HepG2 (cell line): ENCODE data around the gene DUT. TPM values are rescaled to one million over a fixed set of nuclear protein-coding genes. Genes with fewer than 3 reads are reported as not detected.

Source experiments
- MTF1 ChIP-seq: sonication (generic); formaldehyde crosslinking; IDR thresholded peaks from 2 replicates; pipeline ENCODE4 v1.5.0; 2020; ENCODE audit warnings: missing genetic modification reagents
- NKX3-1 ChIP-seq: sonication (generic); formaldehyde crosslinking; IDR thresholded peaks from 2 replicates; pipeline ENCODE4 v1.5.0; 2020; ENCODE audit warnings: missing genetic modification reagents
- PRDM10 ChIP-seq: sonication (generic); formaldehyde crosslinking; IDR thresholded peaks from 2 replicates; pipeline ENCODE4 v1.4.0; 2020; ENCODE audit warnings: low read depth, missing genetic modification reagents
- PRDM4 ChIP-seq: sonication (generic); formaldehyde crosslinking; IDR thresholded peaks from 2 replicates; pipeline ENCODE4 v1.9.0; 2021; ENCODE audit warnings: missing genetic modification reagents, borderline replicate concordance
- RFXANK ChIP-seq: IDR thresholded peaks from 2 replicates; pipeline ENCODE4 v1.6.1; 2016
- RORA ChIP-seq: sonication (generic); formaldehyde crosslinking; IDR thresholded peaks from 2 replicates; pipeline ENCODE4 v1.5.0; 2020; ENCODE audit warnings: mild to moderate bottlenecking, missing genetic modification reagents, moderate library complexity
- SATB2 ChIP-seq: sonication (generic); formaldehyde crosslinking; IDR thresholded peaks from 2 replicates; pipeline ENCODE4 v1.5.0; 2020; ENCODE audit warnings: missing genetic modification reagents
- SETDB1 ChIP-seq: sonication (generic); formaldehyde crosslinking; IDR thresholded peaks from 2 replicates; pipeline ENCODE4 v1.5.1; 2020; ENCODE audit warnings: missing genetic modification reagents, mild to moderate bottlenecking, borderline replicate concordance
- SRSF9 ChIP-seq: fragments of 200-400 bp; formaldehyde crosslinking; IDR thresholded peaks from 2 replicates; pipeline ENCODE4 v1.6.1; 2018; ENCODE audit warnings: borderline replicate concordance, mild to moderate bottlenecking, low read depth, low read length; ENCODE audit not compliant: insufficient read depth, poor library complexity, severe bottlenecking
- YY1 ChIP-seq: IDR thresholded peaks from 2 replicates; pipeline ENCODE4 v1.6.1; 2011; ENCODE audit warnings: low read length, low read depth, moderate library complexity, mild to moderate bottlenecking; ENCODE audit not compliant: insufficient read depth, insufficient replicate concordance
- ZBTB21 ChIP-seq: sonication (generic); formaldehyde crosslinking; IDR thresholded peaks from 2 replicates; pipeline ENCODE4 v1.4.0; 2020; ENCODE audit warnings: missing genetic modification reagents
- ZC3H4 ChIP-seq: sonication (generic); formaldehyde crosslinking; IDR thresholded peaks from 2 replicates; pipeline ENCODE4 v1.4.0; 2020; ENCODE audit warnings: missing genetic modification reagents, borderline replicate concordance
- ZFP36L1 ChIP-seq: sonication (generic); formaldehyde crosslinking; IDR thresholded peaks from 2 replicates; pipeline ENCODE4 v1.8.0; 2022; ENCODE audit warnings: mild to moderate bottlenecking, missing genetic modification reagents, moderate library complexity
- ZFP62 ChIP-seq: sonication (generic); formaldehyde crosslinking; IDR thresholded peaks from 2 replicates; pipeline ENCODE4 v1.4.0; 2020; ENCODE audit warnings: missing genetic modification reagents
- ZMAT3 ChIP-seq: sonication (generic); formaldehyde crosslinking; conservative IDR thresholded peaks from 2 replicates; pipeline ENCODE4 v1.7.0; 2021; ENCODE audit warnings: missing genetic modification reagents
- ZNF10 ChIP-seq: sonication (generic); formaldehyde crosslinking; IDR thresholded peaks from 2 replicates; pipeline ENCODE4 v1.4.0; 2020; ENCODE audit warnings: mild to moderate bottlenecking, low read depth, missing genetic modification reagents, borderline replicate concordance
- ZNF260 ChIP-seq: sonication (generic); formaldehyde crosslinking; IDR thresholded peaks from 2 replicates; pipeline ENCODE4 v1.4.0; 2020; ENCODE audit warnings: missing genetic modification reagents, low read depth, mild to moderate bottlenecking, borderline replicate concordance
- ZNF337 ChIP-seq: sonication (generic); formaldehyde crosslinking; IDR thresholded peaks from 2 replicates; pipeline ENCODE4 v1.5.1; 2020; ENCODE audit warnings: missing genetic modification reagents, low read depth, mild to moderate bottlenecking, borderline replicate concordance
- ZNF564 ChIP-seq: sonication (generic); formaldehyde crosslinking; IDR thresholded peaks from 2 replicates; pipeline ENCODE4 v1.8.1; 2023; ENCODE audit warnings: mild to moderate bottlenecking, missing genetic modification reagents
- ZNF605 ChIP-seq: sonication (generic); formaldehyde crosslinking; IDR thresholded peaks from 2 replicates; pipeline ENCODE4 v1.8.0; 2022; ENCODE audit warnings: mild to moderate bottlenecking, missing genetic modification reagents
- ZNF674 ChIP-seq: sonication (generic); formaldehyde crosslinking; IDR thresholded peaks from 2 replicates; pipeline ENCODE4 v1.5.0; 2020; ENCODE audit warnings: low read depth, mild to moderate bottlenecking, missing genetic modification reagents
- polyA plus RNA-seq, 8 experiments: library from polyadenylated mRNA; depleted of rRNA in 3 of 8; stranded (reverse) in 7 of 8; unstranded in 1 of 8; fragments of >200 nt; fragmentation: Illumina TruSeq in 4 of 8; extraction: Trizol in 4 of 8; gene quantifications; 2 replicates each; pipeline versions ENCODE4 v1.2.1 to v1.2.3, GENCODE V29; 2011 to 2016; ENCODE audit warnings: low read depth in 4 of 8, missing spikeins in 1 of 8, mixed read lengths in 1 of 8; ENCODE audit not compliant: insufficient read depth in 1 of 8
- total RNA-seq, 5 experiments: library from RNA; depleted of rRNA; stranded (reverse); fragments of >200 nt; fragmentation: Illumina TruSeq; extraction: Trizol; gene quantifications; 2 replicates each; pipeline ENCODE4 v1.2.3, GENCODE V29; 2016; ENCODE audit warnings: low read depth in 1 of 5
- TF ChIP-seq, protein P1 (sequence below): sonication (generic); formaldehyde crosslinking; IDR thresholded peaks from 2 replicates; pipeline ENCODE4 v1.4.0; 2020; ENCODE audit warnings: mild to moderate bottlenecking, low read depth, missing genetic modification reagents

Gene DUT
- total and polyA plus RNA-seq, 2 of the 13 experiments (the other 11 are each of a cell fraction or from before 2014, with no cell fraction given): 36.7 to 131 TPM

DNA sequence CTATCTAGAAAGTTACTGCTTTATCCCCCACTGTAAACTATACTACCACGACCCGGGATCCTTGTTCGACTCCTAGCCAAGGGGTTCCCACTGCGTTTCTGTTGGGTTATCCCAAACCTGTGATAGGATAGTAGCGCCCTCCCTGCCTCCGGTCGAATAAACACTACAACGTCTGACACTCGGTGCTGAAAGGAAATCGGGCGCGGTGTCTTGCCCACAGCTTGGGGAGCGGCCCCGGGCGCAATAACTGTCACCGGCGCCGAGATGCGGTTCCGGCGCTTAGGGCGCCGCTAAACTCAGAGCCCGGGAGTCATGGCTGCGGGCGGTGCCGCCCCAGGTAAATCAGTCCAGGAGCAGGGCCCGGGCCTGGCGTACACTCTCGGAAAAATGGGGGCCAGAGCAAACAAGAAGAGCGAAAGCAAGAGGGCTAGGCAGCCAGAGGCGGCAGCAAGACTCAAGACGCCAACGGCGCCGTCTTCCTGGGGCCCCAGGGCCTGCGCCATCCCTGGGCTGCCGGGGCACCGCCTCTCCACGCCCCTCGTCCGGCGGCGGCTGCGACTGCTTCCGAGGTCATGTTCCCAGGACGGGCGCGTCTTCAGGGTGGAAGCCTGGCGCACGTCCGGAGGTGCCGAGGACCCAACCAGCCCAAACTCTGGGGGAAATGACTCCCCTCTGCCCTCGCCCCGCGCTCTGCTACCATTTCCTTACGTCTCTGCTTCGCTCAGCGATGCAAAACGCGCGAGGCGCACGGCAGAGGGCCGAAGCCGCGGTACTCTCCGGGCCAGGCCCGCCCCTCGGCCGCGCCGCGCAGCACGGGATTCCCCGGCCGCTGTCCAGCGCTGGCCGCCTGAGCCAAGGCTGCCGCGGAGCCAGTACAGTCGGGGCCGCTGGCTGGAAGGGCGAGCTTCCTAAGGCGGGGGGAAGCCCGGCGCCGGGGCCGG is at the start of gene DUT (continued):
- TF ChIP-seq ZNF260 (CRISPR knock-in tag) (no peak), SRSF9 (no peak), RORA (CRISPR knock-in tag) (no peak), SATB2 (CRISPR knock-in tag) (no peak; the same call in 1 of the 2 replicates), PRDM4 (CRISPR knock-in tag) (no peak), NKX3-1 (CRISPR knock-in tag) (no peak; the same call in 1 of the 2 replicates), ZNF674 (peak; percentile 63; the same call in 1 of the 2 replicates), ZMAT3 (CRISPR knock-in tag) (0 out of 2 replicates have a peak, but pooled peaks have one; percentile 42), ZNF605 (peak; percentile 58; the same call in 1 of the 2 replicates), MTF1 (CRISPR knock-in tag) (peak; percentile 69; the same call in 1 of the 2 replicates), YY1 (peak; percentile 83), ZFP62 (CRISPR knock-in tag) (no peak), ZNF10 (no peak), ZNF564 (CRISPR knock-in tag) (no peak; the same call in 1 of the 2 replicates), RFXANK (CRISPR knock-in tag) (no peak), SETDB1 (CRISPR knock-in tag) (no peak), ZNF337 (0 out of 2 replicates have a peak, but pooled peaks have one; percentile 42), ZBTB21 (CRISPR knock-in tag) (no peak), ZC3H4 (CRISPR knock-in tag) (no peak; the same call in 1 of the 2 replicates), ZFP36L1 (CRISPR knock-in tag) (no peak), PRDM10 (CRISPR knock-in tag) (peak; percentile 66)
- TF ChIP-seq, protein P1, sequence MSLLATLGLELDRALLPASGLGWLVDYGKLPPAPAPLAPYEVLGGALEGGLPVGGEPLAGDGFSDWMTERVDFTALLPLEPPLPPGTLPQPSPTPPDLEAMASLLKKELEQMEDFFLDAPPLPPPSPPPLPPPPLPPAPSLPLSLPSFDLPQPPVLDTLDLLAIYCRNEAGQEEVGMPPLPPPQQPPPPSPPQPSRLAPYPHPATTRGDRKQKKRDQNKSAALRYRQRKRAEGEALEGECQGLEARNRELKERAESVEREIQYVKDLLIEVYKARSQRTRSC: no peak
